HUDEP-2 (cell line): ENCODE data around the gene GARIN3.
A peak's percentile ranks its signal among the peaks of the same experiment; 100 is the strongest.

Experiments used
- DNase-seq, 76 experiments: peaks; one replicate each; lab custom pipeline; 2025; ENCODE audit not compliant: unreplicated experiment in 76 of 76; lab: John Stamatoyannopoulos, UW

The GARIN3 gene

GRCh38 chr5:157150995-157151394, 15.1 kb downstream of the GARIN3 start:
- DNase-seq = no peak

GRCh38 chr5:157148734-157149615, 17.1 kb downstream of the GARIN3 start:
- DNase-seq = peak in 72 of 76 experiments; percentile 1 to 81 (median 48)

GRCh38 chr5:157143127-157143971, 22.7 kb downstream of the GARIN3 start:
- DNase-seq = peak in 54 of 76 experiments; percentile 1 to 76 (median 26)

GRCh38 chr5:157142317-157143126, 23.5 kb downstream of the GARIN3 start, which contains the start of gene MED7:
TSS of gene MED7 (minus strand) at chr5:157142865. CDS start at chr5:157139431, 3,434 bp downstream.
- DNase-seq = peak in 75 of 76 experiments; percentile 45 to 98 (median 91)

GRCh38 chr5:157137691-157138090, 28.4 kb downstream of the GARIN3 start:
- no peak for DNase-seq

- DNase-seq = no peak
These were observed 33.8 kb downstream of the GARIN3 start for GRCh38 chr5:157132281-157132612.

- DNase-seq = peak in 59 of 76 experiments; percentile 1 to 72 (median 26)
These were observed 35.1 kb downstream of the GARIN3 start for GRCh38 chr5:157130925-157131324.

GRCh38 chr5:157121709-157122108, 44.4 kb downstream of the GARIN3 start:
- DNase-seq = no peak

- no peak for DNase-seq
These were observed 46.0 kb downstream of the GARIN3 start for GRCh38 chr5:157120102-157120501.

- peak in 5 of 76 experiments; percentile 4 to 27 (median 14) for DNase-seq
These were observed 49.5 kb downstream of the GARIN3 start for GRCh38 chr5:157116483-157116954.

GRCh38 chr5:157115502-157115901, 50.6 kb downstream of the GARIN3 start:
- DNase-seq = no peak

- DNase-seq = no peak
These were observed 51.1 kb downstream of the GARIN3 start for GRCh38 chr5:157115012-157115411.

GRCh38 chr5:157113002-157113401, 53.1 kb downstream of the GARIN3 start:
- DNase-seq = no peak
